Prostate gland (tissue), 2 donors: Measurements from ENCODE around the gene HTATIP2. TPM values are rescaled to one million over a fixed set of nuclear protein-coding genes. Genes with fewer than 3 reads are reported as not detected.

ENCODE experiments used
- DNase-seq: peaks from one replicate; pipeline ENCODE4 v3.0.0-alpha.2; 2019; ENCODE audit warnings: low spot score
- H3K27ac ChIP-seq, 2 donors: fragments of 200-600 bp; sonication (generic); 2 replicates each; pipeline ENCODE4 v1.5.1; 2017 to 2019
- H3K27me3 ChIP-seq: fragments of 200-600 bp; sonication (generic); replicated peaks from 2 replicates; pipeline ENCODE4 v1.5.1; 2019; ENCODE audit not compliant: insufficient read depth
- H3K36me3 ChIP-seq, 2 donors: fragments of 200-600 bp; sonication (generic); 1 replicate in 1 of 2; 2 replicates in 1 of 2; pipeline versions ENCODE4 v1.5.1 to v1.8.1; 2017 to 2019
- H3K4me1 ChIP-seq: fragments of 200-600 bp; sonication (generic); replicated peaks from 2 replicates; pipeline ENCODE4 v1.5.1; 2019
- H3K4me3 ChIP-seq, 2 donors: fragments of 200-600 bp; sonication (generic); 2 replicates each; pipeline ENCODE4 v1.5.1; 2017 to 2019
- H3K9me3 ChIP-seq: fragments of 200-600 bp; sonication (generic); 2 replicates; pipeline ENCODE4 v1.5.1; 2017
- CTCF ChIP-seq, 4 experiments: fragments of 200-600 bp in 2 of 4; fragments of 450-650 bp in 2 of 4; sonication (generic) in 2 of 4; IDR thresholded peaks; 1 replicate in 3 of 4; 2 replicates in 1 of 4; pipeline ENCODE4 v1.5.1; 2016 to 2019; ENCODE audit warnings: antibody characterized with exemption in 4 of 4, mild to moderate bottlenecking in 2 of 4, moderate library complexity in 2 of 4
- POLR2A ChIP-seq: fragments of 450-650 bp; IDR thresholded peaks from one replicate; pipeline ENCODE4 v1.6.1; 2016; ENCODE audit warnings: antibody characterized with exemption, mild to moderate bottlenecking
- POLR2AphosphoS5 ChIP-seq: sonication (generic); formaldehyde crosslinking; IDR thresholded peaks from one replicate; pipeline ENCODE4 v1.6.1; 2017; ENCODE audit warnings: antibody characterized with exemption
- WGBS: methylation state at CpG from one replicate; pipeline ENCODE4 v1.1.5; 2018; 5-methylcytosine and 5-hydroxymethylcytosine counted together
- intact Hi-C: fragments of 100-400 bp; cut with DNase I; formaldehyde crosslinking; loops from one replicate; pipeline ENCODE4 v1.14.2; 2022
- total RNA-seq, 2 donors: library from RNA; depleted of rRNA; stranded (reverse); fragments of >200 nt; gene quantifications; one replicate each; pipeline ENCODE4 v1.1.0, GENCODE V29; 2016

The HTATIP2 gene
- total RNA-seq, 2 donors from 2014 or later, result 35.1 to 48.0 TPM

- DNase-seq, result no peak
Measured at GRCh38 chr11:20353829-20354434, 9.6 kb upstream of the HTATIP2 start.

GRCh38 chr11:20355221-20356219 is 8.0 kb upstream of the HTATIP2 start:
- intact Hi-C loops, result loop anchor here (5.0 kb wide), 2 partner anchors 228 to 403 kb away; no protein-coding TSS in a partner anchor
- Histone ChIP-seq H3K27ac (no peak overlapping the region), H3K4me3 (no peak overlapping the region), H3K36me3 (no peaks in the 10 kb centered on the region), H3K27me3 (no peaks in the 10 kb centered on the region), H3K4me1 (no peaks in the 10 kb centered on the region), H3K9me3 (no peaks in the 10 kb centered on the region)
- TF ChIP-seq CTCF (IDR thresholded peaks at IDR 0.05) (peak in 2 of 4 experiments; percentile 29 to 39), POLR2A (no peak), POLR2AphosphoS5 (no peak)
- WGBS, result 46% methylated on average over 11 of the region's 12 CpGs
- no peak for DNase-seq

More at GRCh38 chr11:20353829-20354434, 9.6 kb upstream of the HTATIP2 start:
- H3K9me3 ChIP-seq, result no peaks in the 10 kb centered on the region
- no peak for TF ChIP-seq POLR2AphosphoS5
- TF ChIP-seq CTCF (IDR thresholded peaks at IDR 0.05), result peak in 3 of 4 experiments; percentile 41 to 60 (median 49)
- H3K4me1 ChIP-seq, result no peaks in the 10 kb centered on the region
- 8% methylated on average over 6 of the region's 6 CpGs for WGBS
- no peak overlapping the region for H3K27ac ChIP-seq
- intact Hi-C loops, result no loop called here
- H3K36me3 ChIP-seq, result no peaks in the 10 kb centered on the region
- H3K4me3 ChIP-seq, result no peak overlapping the region
- H3K27me3 ChIP-seq, result no peaks in the 10 kb centered on the region

DNA sequence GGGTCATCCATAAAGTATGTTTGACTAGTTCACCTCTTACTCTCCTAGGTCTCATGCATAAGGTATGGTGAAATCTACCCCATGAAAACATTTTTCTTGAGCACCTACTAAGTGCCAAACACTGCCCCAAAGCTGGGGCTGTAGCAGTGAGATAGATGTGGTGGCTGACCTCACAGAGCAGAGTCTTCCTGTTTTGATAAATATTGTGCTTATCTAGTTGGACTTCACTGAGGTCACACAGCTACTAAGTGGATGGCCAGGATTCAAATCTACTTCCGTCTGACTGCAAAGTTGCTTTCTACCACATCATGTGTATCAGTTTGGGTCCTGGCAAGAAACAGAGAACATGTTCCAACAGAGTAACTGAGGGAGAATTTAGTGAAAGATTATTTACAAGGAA is 6.4 kb upstream of the HTATIP2 start:
- DNase-seq, result no peak
- 52% methylated on average over 1 of the region's 1 CpG for WGBS
- TF ChIP-seq CTCF (IDR thresholded peaks at IDR 0.05) (no peak), POLR2AphosphoS5 (no peak), POLR2A (no peak)
- Histone ChIP-seq H3K4me3 (no peak overlapping the region), H3K9me3 (no peaks in the 10 kb centered on the region), H3K36me3 (no peaks in the 10 kb centered on the region), H3K27me3 (no peaks in the 10 kb centered on the region), H3K27ac (no peak overlapping the region), H3K4me1 (no peaks in the 10 kb centered on the region)
- intact Hi-C loops, result loop anchor here (5.0 kb wide), 2 partner anchors 230 to 405 kb away; no protein-coding TSS in a partner anchor

DNA sequence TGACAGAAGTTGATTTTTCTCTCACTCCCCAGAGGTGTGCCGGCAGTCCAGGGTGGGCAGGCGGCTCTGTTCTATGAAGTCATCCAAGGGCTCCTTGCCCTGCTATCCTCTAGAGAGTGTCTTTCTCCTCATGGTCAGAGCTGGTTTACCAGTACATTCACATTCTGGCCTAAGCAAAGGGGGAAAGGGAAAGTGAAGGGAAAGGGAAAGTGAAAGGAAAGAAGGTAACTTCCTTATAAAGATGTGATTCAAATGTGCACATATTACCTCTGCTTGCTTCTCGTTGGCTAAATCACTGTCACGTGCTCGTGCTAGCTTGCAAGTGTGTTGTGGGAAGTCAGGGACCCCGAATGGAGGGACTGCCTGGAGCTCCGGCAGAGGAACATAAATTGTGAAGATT is 2.9 kb upstream of the HTATIP2 start:
- no peaks in the 10 kb centered on the region for H3K4me1 ChIP-seq
- no peaks in the 10 kb centered on the region for H3K36me3 ChIP-seq
- no peaks in the 10 kb centered on the region for H3K27me3 ChIP-seq
- WGBS, result 63% methylated on average over 7 of the region's 7 CpGs
- DNase-seq, result no peak
- TF ChIP-seq CTCF (IDR thresholded peaks at IDR 0.05), result no peak
- no peak for TF ChIP-seq POLR2A
- TF ChIP-seq POLR2AphosphoS5, result no peak
- H3K9me3 ChIP-seq, result no peaks in the 10 kb centered on the region
- intact Hi-C loops, result no loop called here
- no peak overlapping the region for H3K4me3 ChIP-seq
- no peak overlapping the region for H3K27ac ChIP-seq
